ENCODE measurements around the gene CNNM2.
"Not testable (repeated sequence)": the region's sequence is repeated elsewhere in the genome, so short reads cannot be mapped to it uniquely, and the experiment has no call there.

The CNNM2 gene

GRCh38 chr10:102970562-102971340 lies 52.7 kb downstream of the CNNM2 start:
- H3K27me3 ChIP-seq (ENCODE audit: insufficient read depth, low read length) = no peaks in the 10 kb centered on the region
- no peak overlapping the region for H3K27ac ChIP-seq (ENCODE audit: low read depth, low read length)
- H3K4me3 ChIP-seq (ENCODE audit: low read length) = no peak overlapping the region
- no peaks in the 10 kb centered on the region for H3K36me3 ChIP-seq (ENCODE audit: insufficient read depth, low read length)
- H3K4me1 ChIP-seq (ENCODE audit: insufficient read depth, low read length) = no peaks in the 10 kb centered on the region
- no peaks in the 10 kb centered on the region for H3K9me3 ChIP-seq (ENCODE audit: insufficient read depth, low read depth, low read length)
- no CpG with 5 or more reads among the region's 1 CpG for WGBS
- H3K9ac ChIP-seq (ENCODE audit: low read depth, low read length) = no peak overlapping the region

DNA sequence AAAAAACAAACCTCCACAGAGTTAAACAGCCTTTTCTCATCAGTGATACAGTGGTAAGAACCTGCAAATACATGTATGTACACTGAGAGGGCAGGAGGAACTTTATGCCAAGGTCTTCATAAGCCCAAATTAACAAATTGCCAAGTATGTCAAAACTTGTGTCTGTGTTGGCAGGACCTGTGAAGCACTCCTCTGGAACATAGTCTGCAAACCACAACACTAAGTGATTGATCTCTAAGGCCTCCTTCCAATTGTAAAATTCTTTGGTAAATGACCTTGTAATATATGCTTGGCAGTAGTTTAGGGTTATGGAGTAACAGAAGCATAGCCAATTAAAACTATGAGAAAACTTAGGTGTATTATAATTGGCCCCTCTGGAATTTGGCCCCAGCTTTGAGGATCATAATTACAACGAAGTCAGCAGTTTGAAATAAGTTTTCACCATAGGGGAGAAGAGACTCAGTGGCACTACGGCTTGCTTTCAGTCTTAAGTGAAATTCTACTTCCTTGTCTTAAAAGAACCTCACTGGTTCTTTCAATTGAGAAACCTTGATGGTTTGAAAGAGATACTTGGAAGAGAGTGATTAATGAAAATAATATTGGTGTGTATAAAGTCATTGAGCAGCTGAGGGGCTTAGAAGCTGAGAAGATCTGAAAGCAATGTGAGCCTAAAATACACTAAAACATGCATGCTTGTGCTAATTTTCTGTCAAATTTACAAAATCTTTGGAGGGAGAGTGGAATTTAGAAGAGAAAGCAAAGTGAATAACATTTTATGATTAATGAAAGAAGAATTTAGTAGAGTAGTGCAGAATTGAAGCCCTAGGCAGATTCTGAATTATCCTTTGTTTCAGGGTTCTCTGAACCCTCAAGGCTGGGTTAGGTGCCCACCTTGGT lies 57.6 kb downstream of the CNNM2 start:
- no peaks in the 10 kb centered on the region for H3K4me1 ChIP-seq (ENCODE audit: insufficient read depth, low read length)
- H3K9ac ChIP-seq (ENCODE audit: low read depth, low read length) = no peak overlapping the region
- no peaks in the 10 kb centered on the region for H3K27me3 ChIP-seq (ENCODE audit: insufficient read depth, low read length)
- H3K36me3 ChIP-seq (ENCODE audit: insufficient read depth, low read length) = no peaks in the 10 kb centered on the region
- 89% methylated on average over 2 of the region's 2 CpGs for WGBS
- no peak overlapping the region for H3K4me3 ChIP-seq (ENCODE audit: low read length)
- H3K9me3 ChIP-seq (ENCODE audit: insufficient read depth, low read depth, low read length) = no peaks in the 10 kb centered on the region
- no peak overlapping the region for H3K27ac ChIP-seq (ENCODE audit: low read depth, low read length)

DNA sequence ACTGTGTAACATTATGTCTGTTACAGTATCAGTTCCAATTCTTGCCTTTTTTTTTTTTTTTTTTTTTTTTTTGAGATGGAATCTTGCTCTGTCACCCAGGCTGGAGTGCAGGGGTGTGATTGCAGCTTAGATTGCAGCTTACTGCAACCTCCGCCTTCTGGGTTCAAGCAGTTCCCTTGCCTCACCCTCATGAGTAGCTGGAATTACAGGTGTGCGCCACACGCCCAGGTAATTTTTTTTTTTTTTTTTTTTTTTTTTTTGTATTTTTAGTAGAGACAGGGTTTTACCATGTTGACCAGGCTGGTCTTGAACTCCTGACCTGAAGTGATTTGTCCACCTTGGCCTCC lies 58.3 kb downstream of the CNNM2 start:
- not testable (repeated sequence) for H3K4me3 ChIP-seq (ENCODE audit: low read length); H3K36me3 ChIP-seq (ENCODE audit: insufficient read depth, low read length); H3K27me3 ChIP-seq (ENCODE audit: insufficient read depth, low read length); H3K4me1 ChIP-seq (ENCODE audit: insufficient read depth, low read length); H3K27ac ChIP-seq (ENCODE audit: low read depth, low read length); H3K9me3 ChIP-seq (ENCODE audit: insufficient read depth, low read depth, low read length); H3K9ac ChIP-seq (ENCODE audit: low read depth, low read length)
- WGBS = 95% methylated on average over 1 of the region's 3 CpGs

DNA sequence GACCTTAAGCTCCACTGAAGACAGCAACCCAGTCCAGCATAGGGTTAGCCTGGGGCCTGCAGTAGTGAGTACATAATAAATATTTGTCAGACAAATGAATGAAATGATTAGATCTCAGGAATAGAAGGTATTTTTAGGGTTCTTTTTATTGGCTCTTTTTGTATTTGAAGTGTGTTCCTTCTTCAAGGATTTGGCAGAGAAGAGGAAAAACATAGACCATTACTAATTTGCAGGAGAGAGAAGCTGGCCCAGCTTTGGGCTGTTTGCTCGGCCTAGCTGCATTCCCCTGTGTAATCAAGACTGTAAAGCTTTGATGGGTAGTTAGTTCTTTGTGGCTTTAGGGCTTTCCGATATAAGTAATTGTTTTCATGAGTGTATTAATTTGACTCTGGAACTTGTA lies 64.2 kb downstream of the CNNM2 start:
- H3K36me3 ChIP-seq (ENCODE audit: insufficient read depth, low read length) = no peaks in the 10 kb centered on the region
- no peak overlapping the region for H3K4me3 ChIP-seq (ENCODE audit: low read length)
- 90% methylated on average over 2 of the region's 2 CpGs for WGBS
- H3K4me1 ChIP-seq (ENCODE audit: insufficient read depth, low read length) = peaks cover 5% of the 10 kb centered on the region; the same call in 1 of the 2 replicates
- no peaks in the 10 kb centered on the region for H3K9me3 ChIP-seq (ENCODE audit: insufficient read depth, low read depth, low read length)
- no peaks in the 10 kb centered on the region for H3K27me3 ChIP-seq (ENCODE audit: insufficient read depth, low read length)
- H3K27ac ChIP-seq (ENCODE audit: low read depth, low read length) = no peak overlapping the region
- H3K9ac ChIP-seq (ENCODE audit: low read depth, low read length) = no peak overlapping the region

GRCh38 chr10:102984086-102984485 lies 66.0 kb downstream of the CNNM2 start:
- WGBS = 90% methylated on average over 1 of the region's 1 CpG
- H3K27me3 ChIP-seq (ENCODE audit: insufficient read depth, low read length) = no peaks in the 10 kb centered on the region
- no peak overlapping the region for H3K27ac ChIP-seq (ENCODE audit: low read depth, low read length)
- peaks cover 5% of the 10 kb centered on the region; the same call in 1 of the 2 replicates for H3K4me1 ChIP-seq (ENCODE audit: insufficient read depth, low read length)
- H3K36me3 ChIP-seq (ENCODE audit: insufficient read depth, low read length) = no peaks in the 10 kb centered on the region
- H3K4me3 ChIP-seq (ENCODE audit: low read length) = no peak overlapping the region
- no peak overlapping the region for H3K9ac ChIP-seq (ENCODE audit: low read depth, low read length)
- no peaks in the 10 kb centered on the region for H3K9me3 ChIP-seq (ENCODE audit: insufficient read depth, low read depth, low read length)

GRCh38 chr10:102985811-102986210 lies 67.7 kb downstream of the CNNM2 start:
- no peaks in the 10 kb centered on the region for H3K27me3 ChIP-seq (ENCODE audit: insufficient read depth, low read length)
- H3K27ac ChIP-seq (ENCODE audit: low read depth, low read length) = no peak overlapping the region
- H3K9ac ChIP-seq (ENCODE audit: low read depth, low read length) = no peak overlapping the region
- 100% methylated on average over 1 of the region's 1 CpG for WGBS
- no peaks in the 10 kb centered on the region for H3K9me3 ChIP-seq (ENCODE audit: insufficient read depth, low read depth, low read length)
- H3K4me1 ChIP-seq (ENCODE audit: insufficient read depth, low read length) = peaks cover 5% of the 10 kb centered on the region; the same call in 1 of the 2 replicates
- no peak overlapping the region for H3K4me3 ChIP-seq (ENCODE audit: low read length)
- no peaks in the 10 kb centered on the region for H3K36me3 ChIP-seq (ENCODE audit: insufficient read depth, low read length)

GRCh38 chr10:102988404-102989314 lies 70.6 kb downstream of the CNNM2 start:
- no peak overlapping the region for H3K4me3 ChIP-seq (ENCODE audit: low read length)
- H3K36me3 ChIP-seq (ENCODE audit: insufficient read depth, low read length) = no peaks in the 10 kb centered on the region
- H3K4me1 ChIP-seq (ENCODE audit: insufficient read depth, low read length) = peaks cover 14% of the 10 kb centered on the region
- 91% methylated on average over 8 of the region's 8 CpGs for WGBS
- H3K27me3 ChIP-seq (ENCODE audit: insufficient read depth, low read length) = no peaks in the 10 kb centered on the region
- H3K9me3 ChIP-seq (ENCODE audit: insufficient read depth, low read depth, low read length) = no peaks in the 10 kb centered on the region
- no peak overlapping the region for H3K9ac ChIP-seq (ENCODE audit: low read depth, low read length)
- H3K27ac ChIP-seq (ENCODE audit: low read depth, low read length) = no peak overlapping the region

DNA sequence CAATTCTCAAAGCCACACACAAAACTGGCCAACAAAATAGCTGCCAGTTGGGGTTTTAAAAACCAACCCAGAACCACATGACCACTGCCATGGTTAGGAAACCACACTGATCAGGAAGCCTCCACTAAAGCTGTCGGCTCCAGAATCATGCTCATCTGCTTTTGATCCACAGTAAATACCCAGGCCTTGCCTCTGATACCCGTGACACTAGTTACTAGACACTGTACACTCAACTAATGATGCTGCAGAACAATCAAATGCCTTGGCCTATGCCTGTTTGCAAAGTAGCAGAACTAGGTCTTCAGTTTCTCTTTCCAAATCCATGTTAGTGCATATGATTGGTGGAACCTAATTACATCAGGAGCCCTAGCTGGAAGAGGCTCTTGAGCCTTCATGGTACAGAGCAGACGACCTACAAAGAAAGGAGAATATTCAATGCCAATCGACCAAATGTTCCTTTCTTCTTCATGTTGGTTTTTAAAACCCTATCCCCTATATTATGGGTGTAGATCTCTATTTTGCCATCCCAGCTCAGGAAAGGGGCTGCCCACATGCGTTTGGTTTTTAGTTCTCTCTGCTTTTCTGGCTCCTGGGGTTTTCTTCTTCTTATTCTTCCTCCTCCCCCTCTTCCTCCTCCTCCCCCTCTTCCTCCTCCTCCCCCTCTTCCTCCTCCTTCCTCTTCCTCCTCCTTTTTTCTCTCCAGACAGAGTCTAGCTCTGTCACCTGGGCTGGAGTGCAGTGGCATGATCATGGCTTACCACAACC lies 76.6 kb downstream of the CNNM2 start:
- Histone ChIP-seq H3K4me3 (ENCODE audit: low read length) (no peak overlapping the region), H3K36me3 (ENCODE audit: insufficient read depth, low read length) (no peaks in the 10 kb centered on the region), H3K27ac (ENCODE audit: low read depth, low read length) (no peak overlapping the region), H3K4me1 (ENCODE audit: insufficient read depth, low read length) (peaks cover 24% of the 10 kb centered on the region), H3K9me3 (ENCODE audit: insufficient read depth, low read depth, low read length) (no peaks in the 10 kb centered on the region), H3K9ac (ENCODE audit: low read depth, low read length) (no peak overlapping the region), H3K27me3 (ENCODE audit: insufficient read depth, low read length) (no peaks in the 10 kb centered on the region)
- 95% methylated on average over 5 of the region's 5 CpGs for WGBS

DNA sequence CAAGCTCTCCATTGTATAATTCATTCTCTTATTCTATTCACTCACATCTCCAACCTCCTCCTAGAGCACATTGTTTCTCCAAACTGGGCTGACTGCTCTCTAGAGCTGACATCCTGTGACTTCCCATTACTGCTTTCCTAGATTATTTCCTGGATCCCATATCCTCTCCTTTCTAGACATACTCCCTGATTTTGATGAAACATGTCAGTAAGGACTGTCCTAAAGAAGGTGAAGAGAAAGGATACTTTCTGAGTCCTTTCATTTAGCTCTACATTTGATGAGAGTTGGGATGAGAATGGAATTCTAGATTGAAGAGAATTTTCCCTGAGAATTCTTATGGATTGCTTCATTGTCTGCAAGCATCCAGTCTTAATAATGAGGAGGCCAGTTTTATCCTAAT lies 78.8 kb downstream of the CNNM2 start:
- Histone ChIP-seq H3K4me1 (ENCODE audit: insufficient read depth, low read length) (peaks cover 18% of the 10 kb centered on the region), H3K9ac (ENCODE audit: low read depth, low read length) (no peak overlapping the region), H3K27ac (ENCODE audit: low read depth, low read length) (no peak overlapping the region), H3K9me3 (ENCODE audit: insufficient read depth, low read depth, low read length) (no peaks in the 10 kb centered on the region), H3K27me3 (ENCODE audit: insufficient read depth, low read length) (no peaks in the 10 kb centered on the region), H3K4me3 (ENCODE audit: low read length) (no peak overlapping the region), H3K36me3 (ENCODE audit: insufficient read depth, low read length) (no peaks in the 10 kb centered on the region)

DNA sequence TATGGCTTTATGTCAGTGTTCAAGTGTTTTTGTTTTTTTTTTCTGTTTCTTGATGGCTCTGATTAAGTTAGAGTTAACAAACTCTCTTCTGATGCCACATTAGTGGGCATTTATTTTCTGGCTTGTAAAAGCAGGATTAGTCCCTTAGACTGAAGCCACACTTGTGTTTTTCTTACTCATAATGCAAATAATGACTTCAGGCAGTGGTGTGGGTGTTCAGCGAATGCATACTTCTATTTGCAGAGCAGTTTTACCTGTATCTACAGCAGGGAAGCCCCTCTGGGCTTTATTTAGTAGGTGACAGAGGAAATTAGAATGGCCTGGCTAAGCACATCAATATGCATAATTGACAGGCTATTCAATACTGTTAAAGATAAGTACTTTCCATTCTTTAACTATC lies 79.9 kb downstream of the CNNM2 start:
- H3K9ac ChIP-seq (ENCODE audit: low read depth, low read length) = no peak overlapping the region
- H3K4me3 ChIP-seq (ENCODE audit: low read length) = no peak overlapping the region
- no peak overlapping the region for H3K27ac ChIP-seq (ENCODE audit: low read depth, low read length)
- H3K9me3 ChIP-seq (ENCODE audit: insufficient read depth, low read depth, low read length) = no peaks in the 10 kb centered on the region
- no peaks in the 10 kb centered on the region for H3K27me3 ChIP-seq (ENCODE audit: insufficient read depth, low read length)
- H3K36me3 ChIP-seq (ENCODE audit: insufficient read depth, low read length) = no peaks in the 10 kb centered on the region
- peaks cover 15% of the 10 kb centered on the region for H3K4me1 ChIP-seq (ENCODE audit: insufficient read depth, low read length)
- 58% methylated on average over 1 of the region's 1 CpG for WGBS

All from HUES64 (cell line).